LNCaP clone FGC (cell line): ENCODE results near the gene SLC26A8.

Experiments
- DNase-seq: peaks from one replicate; pipeline ENCODE4 v3.0.0-alpha.2; 2011; ENCODE audit warnings: low read depth
- H3K4me3 ChIP-seq: 2 replicates; pipeline ENCODE4 v1.5.1; 2011; ENCODE audit warnings: mild to moderate bottlenecking, low read depth, low read length, control low read depth
- TF ChIP-seq, protein P1 (sequence below): IDR thresholded peaks from 2 replicates; pipeline ENCODE4 v1.5.1; 2012; ENCODE audit warnings: mild to moderate bottlenecking; ENCODE audit not compliant: control insufficient read depth, insufficient read depth; ENCODE audit errors: extremely low read depth

The SLC26A8 gene

GRCh38 chr6:35896228-35896627 is 128.2 kb downstream of the SLC26A8 start:
- TF ChIP-seq, protein P1, sequence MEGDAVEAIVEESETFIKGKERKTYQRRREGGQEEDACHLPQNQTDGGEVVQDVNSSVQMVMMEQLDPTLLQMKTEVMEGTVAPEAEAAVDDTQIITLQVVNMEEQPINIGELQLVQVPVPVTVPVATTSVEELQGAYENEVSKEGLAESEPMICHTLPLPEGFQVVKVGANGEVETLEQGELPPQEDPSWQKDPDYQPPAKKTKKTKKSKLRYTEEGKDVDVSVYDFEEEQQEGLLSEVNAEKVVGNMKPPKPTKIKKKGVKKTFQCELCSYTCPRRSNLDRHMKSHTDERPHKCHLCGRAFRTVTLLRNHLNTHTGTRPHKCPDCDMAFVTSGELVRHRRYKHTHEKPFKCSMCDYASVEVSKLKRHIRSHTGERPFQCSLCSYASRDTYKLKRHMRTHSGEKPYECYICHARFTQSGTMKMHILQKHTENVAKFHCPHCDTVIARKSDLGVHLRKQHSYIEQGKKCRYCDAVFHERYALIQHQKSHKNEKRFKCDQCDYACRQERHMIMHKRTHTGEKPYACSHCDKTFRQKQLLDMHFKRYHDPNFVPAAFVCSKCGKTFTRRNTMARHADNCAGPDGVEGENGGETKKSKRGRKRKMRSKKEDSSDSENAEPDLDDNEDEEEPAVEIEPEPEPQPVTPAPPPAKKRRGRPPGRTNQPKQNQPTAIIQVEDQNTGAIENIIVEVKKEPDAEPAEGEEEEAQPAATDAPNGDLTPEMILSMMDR = no peak
- no peak for DNase-seq
- H3K4me3 ChIP-seq = no peak overlapping the region

DNA sequence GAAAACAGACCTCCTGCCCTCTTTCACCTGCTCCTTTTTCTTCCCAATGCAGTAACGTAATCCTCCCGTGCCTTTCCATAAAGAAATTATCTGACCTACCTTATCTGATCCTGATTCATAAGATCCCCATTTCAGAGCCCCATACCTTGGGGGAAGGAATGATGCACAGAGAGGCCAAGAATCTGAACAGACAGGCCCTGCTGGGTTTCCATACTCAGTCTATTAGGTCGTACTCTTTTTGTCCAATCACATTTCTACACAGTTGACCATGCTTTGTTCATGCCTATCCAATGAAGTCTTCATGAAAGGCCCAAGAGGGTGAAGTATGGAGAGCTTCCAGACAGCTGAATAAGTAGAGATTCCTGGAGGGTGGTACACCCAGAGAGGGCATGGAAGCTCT is 128.9 kb downstream of the SLC26A8 start:
- TF ChIP-seq, protein P1 = no peak
- no peak overlapping the region for H3K4me3 ChIP-seq
- no peak for DNase-seq

GRCh38 chr6:35894776-35895175 is 129.7 kb downstream of the SLC26A8 start:
- no peak for DNase-seq
- TF ChIP-seq, protein P1 = no peak
- H3K4me3 ChIP-seq = no peak overlapping the region
